Hepatocyte (in vitro differentiated cells): ENCODE data around the gene PIM3. TPM values are rescaled to one million over a fixed set of nuclear protein-coding genes. Genes with fewer than 3 reads are reported as not detected.
A peak's percentile ranks its signal among the peaks of the same experiment; 100 is the strongest.

Experiments
- DNase-seq: peaks from one replicate; pipeline ENCODE4 v3.0.0-alpha.2; 2016; ENCODE audit warnings: low spot score
- H2AFZ ChIP-seq: fragments of 200-600 bp; sonication (generic); 2 replicates; pipeline ENCODE4 v1.6.0; 2016; ENCODE audit warnings: antibody characterized with exemption, mild to moderate bottlenecking
- H3K27ac ChIP-seq: fragments of 200-600 bp; sonication (generic); 2 replicates; pipeline ENCODE4 v1.5.1; 2016; ENCODE audit warnings: mild to moderate bottlenecking
- H3K27me3 ChIP-seq: fragments of 200-600 bp; sonication (generic); 2 replicates; pipeline ENCODE4 v1.6.1; 2016
- H3K36me3 ChIP-seq: fragments of 200-600 bp; sonication (generic); replicated peaks from 2 replicates; pipeline ENCODE4 v1.5.1; 2016; ENCODE audit warnings: low read depth; ENCODE audit not compliant: insufficient read depth
- H3K4me1 ChIP-seq: fragments of 200-600 bp; sonication (generic); 2 replicates; pipeline ENCODE4 v1.5.1; 2016; ENCODE audit warnings: mild to moderate bottlenecking, moderate library complexity; ENCODE audit not compliant: insufficient read depth
- H3K4me2 ChIP-seq: fragments of 200-600 bp; sonication (generic); 2 replicates; pipeline ENCODE4 v1.6.0; 2016
- H3K4me3 ChIP-seq: fragments of 200-600 bp; sonication (generic); 2 replicates; pipeline ENCODE4 v1.5.1; 2016; ENCODE audit warnings: mild to moderate bottlenecking
- H3K79me2 ChIP-seq: fragments of 200-600 bp; sonication (generic); 2 replicates; pipeline ENCODE4 v1.6.0; 2017; ENCODE audit warnings: mild to moderate bottlenecking
- H3K9me2 ChIP-seq: fragments of 200-600 bp; sonication (generic); replicated peaks from 2 replicates; pipeline ENCODE4 v1.6.0; 2017; ENCODE audit warnings: mild to moderate bottlenecking; ENCODE audit not compliant: insufficient read depth
- H3K9me3 ChIP-seq: fragments of 200-600 bp; sonication (generic); 2 replicates; pipeline ENCODE4 v1.5.1; 2016; ENCODE audit warnings: low read depth, mild to moderate bottlenecking
- H4K20me1 ChIP-seq: fragments of 200-600 bp; sonication (generic); 2 replicates; pipeline ENCODE4 v1.6.0; 2016; ENCODE audit warnings: mild to moderate bottlenecking; ENCODE audit not compliant: insufficient read depth, poor library complexity, severe bottlenecking
- EZH2 ChIP-seq: fragments of 200-600 bp; sonication (generic); IDR thresholded peaks from 2 replicates; pipeline ENCODE4 v1.6.1; 2016; ENCODE audit warnings: antibody characterized with exemption, mild to moderate bottlenecking, borderline replicate concordance
- EZH2phosphoT487 ChIP-seq: fragments of 200-600 bp; sonication (generic); IDR thresholded peaks from one replicate; pipeline ENCODE4 v1.6.1; 2018; ENCODE audit warnings: antibody characterized with exemption, mild to moderate bottlenecking, low read depth, moderate library complexity; ENCODE audit not compliant: unreplicated experiment, severe bottlenecking
- WGBS: methylation state at CpG from one replicate; pipeline ENCODE4 v1.1.6; 2016; ENCODE audit warnings: low lambda C conversion rate; ENCODE audit errors: missing lambda C conversion rate; 5-methylcytosine and 5-hydroxymethylcytosine counted together
- polyA plus RNA-seq: library from polyadenylated mRNA; unstranded; fragments of >200 nt; fragmentation: Nextera tagmentation; extraction: Ambion mirVana; gene quantifications from 2 replicates; pipeline ENCODE4 v1.2.1, GENCODE V29; 2016
- total RNA-seq: library from RNA; depleted of rRNA; stranded (reverse); fragments of >200 nt; gene quantifications from 2 replicates; pipeline ENCODE4 v1.2.3, GENCODE V29; 2014
- TF ChIP-seq, protein P1 (sequence below): fragments of 200-600 bp; sonication (generic); IDR thresholded peaks from 2 replicates; pipeline ENCODE4 v1.5.1; 2016; ENCODE audit warnings: antibody characterized with exemption, mild to moderate bottlenecking; ENCODE audit not compliant: poor library complexity

PIM3 gene
- total and polyA plus RNA-seq, 2 experiments from 2014 or later: 81.1 to 138 TPM

DNA sequence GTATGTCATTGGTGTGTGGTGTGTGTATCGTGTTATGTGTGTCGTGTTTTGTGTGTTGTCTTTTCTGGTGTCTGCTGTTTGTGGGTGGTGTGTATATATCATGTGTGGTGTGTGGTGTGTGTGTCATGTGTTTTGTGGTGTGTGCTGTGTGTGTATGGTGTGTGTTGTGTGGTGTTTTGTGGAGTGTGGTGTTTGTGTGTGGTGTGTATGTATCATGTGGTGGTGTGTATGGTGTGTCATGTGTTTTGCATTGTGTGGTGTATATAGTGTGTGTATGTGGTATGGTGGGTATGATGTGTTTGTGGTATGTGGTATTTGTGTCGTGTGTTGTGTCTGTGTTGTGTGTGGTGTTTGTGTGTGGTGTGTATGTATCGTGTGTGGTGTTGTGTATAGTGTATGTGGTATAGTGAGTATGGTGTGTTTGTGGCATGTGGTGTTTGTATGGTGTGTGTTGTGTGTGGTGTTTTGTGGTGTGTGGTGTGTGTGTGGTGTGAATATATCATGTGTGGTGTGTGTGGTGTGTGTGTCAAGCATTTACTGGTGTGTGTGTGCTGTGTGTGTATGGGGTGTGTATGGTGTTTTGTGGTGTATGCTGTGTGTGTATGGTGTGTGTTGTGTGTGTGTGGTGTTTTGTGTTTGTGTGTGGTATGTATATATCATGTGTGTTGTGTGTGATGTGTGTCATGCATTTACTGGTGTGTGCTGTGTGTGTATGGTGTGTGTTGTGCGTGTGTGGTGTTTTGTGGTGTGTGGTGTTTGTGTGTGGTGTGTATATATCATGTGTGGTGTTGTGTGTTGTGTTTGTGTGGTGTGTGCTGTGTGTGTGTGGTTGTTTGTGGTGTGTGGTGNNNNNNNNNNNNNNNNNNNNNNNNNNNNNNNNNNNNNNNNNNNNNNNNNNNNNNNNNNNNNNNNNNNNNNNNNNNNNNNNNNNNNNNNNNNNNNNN, 12.7 kb downstream of the PIM3 start:
- Histone ChIP-seq H3K4me1 (peaks cover 17% of the 10 kb centered on the region), H3K27ac (no peak overlapping the region), H2AFZ (no peak overlapping the region), H3K36me3 (no peaks in the 10 kb centered on the region), H3K4me3 (no peak overlapping the region), H3K9me3 (no peaks in the 10 kb centered on the region), H3K4me2 (peak overlapping the region; percentile 75), H3K79me2 (no peaks in the 10 kb centered on the region), H3K9me2 (no peaks in the 10 kb centered on the region), H3K27me3 (no peaks in the 10 kb centered on the region), H4K20me1 (no peaks in the 10 kb centered on the region)
- no peak for DNase-seq
- TF ChIP-seq, protein P1, sequence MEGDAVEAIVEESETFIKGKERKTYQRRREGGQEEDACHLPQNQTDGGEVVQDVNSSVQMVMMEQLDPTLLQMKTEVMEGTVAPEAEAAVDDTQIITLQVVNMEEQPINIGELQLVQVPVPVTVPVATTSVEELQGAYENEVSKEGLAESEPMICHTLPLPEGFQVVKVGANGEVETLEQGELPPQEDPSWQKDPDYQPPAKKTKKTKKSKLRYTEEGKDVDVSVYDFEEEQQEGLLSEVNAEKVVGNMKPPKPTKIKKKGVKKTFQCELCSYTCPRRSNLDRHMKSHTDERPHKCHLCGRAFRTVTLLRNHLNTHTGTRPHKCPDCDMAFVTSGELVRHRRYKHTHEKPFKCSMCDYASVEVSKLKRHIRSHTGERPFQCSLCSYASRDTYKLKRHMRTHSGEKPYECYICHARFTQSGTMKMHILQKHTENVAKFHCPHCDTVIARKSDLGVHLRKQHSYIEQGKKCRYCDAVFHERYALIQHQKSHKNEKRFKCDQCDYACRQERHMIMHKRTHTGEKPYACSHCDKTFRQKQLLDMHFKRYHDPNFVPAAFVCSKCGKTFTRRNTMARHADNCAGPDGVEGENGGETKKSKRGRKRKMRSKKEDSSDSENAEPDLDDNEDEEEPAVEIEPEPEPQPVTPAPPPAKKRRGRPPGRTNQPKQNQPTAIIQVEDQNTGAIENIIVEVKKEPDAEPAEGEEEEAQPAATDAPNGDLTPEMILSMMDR: no peak
- TF ChIP-seq EZH2phosphoT487: no peak
- no peak for TF ChIP-seq EZH2
- WGBS: 95% methylated on average over 5 of the region's 5 CpGs

- WGBS: 54% methylated on average over 10 of the region's 17 CpGs
- H3K4me1 ChIP-seq: peaks cover 11% of the 10 kb centered on the region
- no peak for DNase-seq
- no peaks in the 10 kb centered on the region for H4K20me1 ChIP-seq
- no peaks in the 10 kb centered on the region for H3K27me3 ChIP-seq
- no peaks in the 10 kb centered on the region for H3K79me2 ChIP-seq
- no peaks in the 10 kb centered on the region for H3K36me3 ChIP-seq
- TF ChIP-seq EZH2: no peak
- TF ChIP-seq, protein P1: no peak
- no peak for TF ChIP-seq EZH2phosphoT487
- H3K4me2 ChIP-seq: no peak overlapping the region
- no peak overlapping the region for H3K4me3 ChIP-seq
- no peaks in the 10 kb centered on the region for H3K9me2 ChIP-seq
- no peak overlapping the region for H3K27ac ChIP-seq
- H3K9me3 ChIP-seq: no peaks in the 10 kb centered on the region
- no peak overlapping the region for H2AFZ ChIP-seq
These were observed 15.2 kb downstream of the PIM3 start for GRCh38 chr22:49975543-49976389.

GRCh38 chr22:49976439-49977175, 16.0 kb downstream of the PIM3 start:
- Histone ChIP-seq H3K4me3 (no peak overlapping the region), H4K20me1 (no peaks in the 10 kb centered on the region), H3K27ac (no peak overlapping the region), H2AFZ (no peak overlapping the region), H3K4me1 (peaks cover 4% of the 10 kb centered on the region), H3K79me2 (no peaks in the 10 kb centered on the region), H3K9me2 (no peaks in the 10 kb centered on the region), H3K27me3 (no peaks in the 10 kb centered on the region), H3K36me3 (no peaks in the 10 kb centered on the region), H3K4me2 (no peak overlapping the region), H3K9me3 (no peaks in the 10 kb centered on the region)
- TF ChIP-seq EZH2: no peak
- no peak for TF ChIP-seq EZH2phosphoT487
- TF ChIP-seq, protein P1: no peak
- no peak for DNase-seq
- WGBS: 78% methylated on average over 15 of the region's 15 CpGs
